ENCODE measurements around the gene PELI2. TPM values are rescaled to one million over a fixed set of nuclear protein-coding genes. Genes with fewer than 3 reads are reported as not detected.

PELI2 gene
- total RNA-seq, 4 donors from 2014 or later, result 8.2 to 27.0 (median 10.1) TPM

DNA sequence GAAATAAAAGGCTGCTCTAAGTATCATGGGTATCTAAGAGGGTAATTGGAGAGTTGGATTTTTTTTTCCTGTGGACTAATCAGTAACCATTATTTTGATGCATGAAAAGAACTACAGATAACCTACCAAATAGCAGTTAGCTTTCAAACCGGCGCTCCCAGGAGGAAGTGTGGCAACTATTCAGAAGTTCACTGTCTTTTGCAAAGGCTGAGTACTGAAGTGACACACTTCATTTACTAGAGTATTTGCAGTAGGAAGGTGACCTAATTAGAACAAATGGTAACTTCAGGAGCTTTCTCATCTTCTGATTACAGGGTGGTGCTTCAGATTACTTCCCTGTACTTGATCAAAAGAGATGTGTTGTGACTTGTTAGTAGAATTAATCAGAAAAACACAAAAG, 87.7 kb downstream of the PELI2 start:
- DNase-seq (ENCODE audit: low spot score), result no peak
- ATAC-seq (ENCODE audit: low FRiP score), result no peak
- TF ChIP-seq, protein P1, sequence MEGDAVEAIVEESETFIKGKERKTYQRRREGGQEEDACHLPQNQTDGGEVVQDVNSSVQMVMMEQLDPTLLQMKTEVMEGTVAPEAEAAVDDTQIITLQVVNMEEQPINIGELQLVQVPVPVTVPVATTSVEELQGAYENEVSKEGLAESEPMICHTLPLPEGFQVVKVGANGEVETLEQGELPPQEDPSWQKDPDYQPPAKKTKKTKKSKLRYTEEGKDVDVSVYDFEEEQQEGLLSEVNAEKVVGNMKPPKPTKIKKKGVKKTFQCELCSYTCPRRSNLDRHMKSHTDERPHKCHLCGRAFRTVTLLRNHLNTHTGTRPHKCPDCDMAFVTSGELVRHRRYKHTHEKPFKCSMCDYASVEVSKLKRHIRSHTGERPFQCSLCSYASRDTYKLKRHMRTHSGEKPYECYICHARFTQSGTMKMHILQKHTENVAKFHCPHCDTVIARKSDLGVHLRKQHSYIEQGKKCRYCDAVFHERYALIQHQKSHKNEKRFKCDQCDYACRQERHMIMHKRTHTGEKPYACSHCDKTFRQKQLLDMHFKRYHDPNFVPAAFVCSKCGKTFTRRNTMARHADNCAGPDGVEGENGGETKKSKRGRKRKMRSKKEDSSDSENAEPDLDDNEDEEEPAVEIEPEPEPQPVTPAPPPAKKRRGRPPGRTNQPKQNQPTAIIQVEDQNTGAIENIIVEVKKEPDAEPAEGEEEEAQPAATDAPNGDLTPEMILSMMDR (IDR thresholded peaks at IDR 0.05), result no peak

DNA sequence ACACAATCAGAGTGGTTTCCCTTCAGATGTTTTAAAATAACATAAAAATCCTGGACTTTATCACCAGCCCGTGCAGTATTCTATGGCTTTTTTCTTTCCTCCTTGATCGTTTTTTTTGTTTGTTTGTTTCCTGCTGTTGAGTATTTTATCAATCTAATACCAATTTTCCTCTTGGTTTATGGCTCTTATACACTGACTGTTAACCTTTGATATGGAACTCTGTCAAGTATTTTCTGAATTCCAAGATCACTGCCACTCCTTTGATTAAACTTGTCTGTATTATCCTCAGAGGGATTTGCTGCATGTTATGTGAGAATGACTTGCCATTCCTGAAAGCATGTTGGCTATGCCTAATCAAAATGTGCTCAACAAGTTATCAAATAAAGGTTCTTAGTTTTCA, 88.4 kb downstream of the PELI2 start:
- ATAC-seq (ENCODE audit: low FRiP score) (no peak), DNase-seq (ENCODE audit: low spot score) (no peak)
- TF ChIP-seq, protein P1 (IDR thresholded peaks at IDR 0.05), result no peak

DNA sequence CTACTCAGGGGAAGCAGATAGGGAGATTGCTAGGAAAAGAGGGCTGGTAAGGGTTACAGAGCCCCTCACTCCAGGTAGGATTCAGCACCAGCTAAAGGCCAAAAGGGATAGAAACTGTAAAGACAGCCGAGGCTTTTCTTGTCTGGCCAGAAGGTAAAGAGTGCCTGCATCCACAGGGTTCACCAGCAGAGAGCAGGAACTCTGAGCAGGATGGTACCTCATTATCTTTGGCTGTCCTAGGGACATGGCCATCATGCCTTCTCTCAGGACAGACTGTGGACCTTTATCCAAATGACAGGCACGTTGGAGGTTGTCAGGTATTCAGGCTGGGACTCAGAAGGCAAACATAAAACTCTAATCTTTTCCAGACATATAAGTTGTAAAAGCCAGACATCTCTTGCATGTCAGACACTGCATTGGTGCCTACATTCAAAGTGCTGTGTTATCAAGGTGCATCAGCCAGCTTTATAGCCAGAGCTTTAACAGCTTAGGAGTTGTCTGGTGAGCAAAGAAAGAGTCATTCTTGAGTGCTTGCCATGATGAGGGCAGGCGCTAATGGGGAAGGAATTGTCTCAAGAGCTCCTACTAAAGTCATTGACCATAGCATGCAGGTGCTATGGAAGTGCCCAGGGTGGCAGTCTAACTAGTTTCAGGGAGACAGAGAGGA, 89.5 kb downstream of the PELI2 start:
- no peak for DNase-seq (ENCODE audit: low spot score)
- no peak for ATAC-seq (ENCODE audit: low FRiP score)
- TF ChIP-seq, protein P1 (IDR thresholded peaks at IDR 0.05), result no peak

DNA sequence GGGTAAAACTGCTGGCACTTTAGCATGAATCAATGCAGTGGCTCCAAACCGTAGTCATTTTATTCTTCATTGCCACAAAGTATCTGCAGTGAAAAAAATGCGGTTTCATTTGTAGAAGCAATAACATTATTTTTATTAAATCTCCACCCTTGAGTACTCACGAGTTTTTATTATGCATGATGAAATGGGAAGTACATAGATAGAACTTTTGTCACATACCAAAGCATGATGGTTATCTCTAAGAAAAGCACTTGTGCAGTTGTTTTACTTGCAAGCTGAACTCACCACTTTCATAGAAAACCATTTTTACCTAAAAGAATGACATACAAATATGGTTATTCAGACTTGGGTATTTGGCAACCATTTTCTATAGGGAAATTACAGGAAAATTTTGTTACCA, 90.3 kb downstream of the PELI2 start:
- DNase-seq (ENCODE audit: low spot score), result no peak
- no peak for ATAC-seq (ENCODE audit: low FRiP score)
- TF ChIP-seq, protein P1 (IDR thresholded peaks at IDR 0.05), result no peak

DNA sequence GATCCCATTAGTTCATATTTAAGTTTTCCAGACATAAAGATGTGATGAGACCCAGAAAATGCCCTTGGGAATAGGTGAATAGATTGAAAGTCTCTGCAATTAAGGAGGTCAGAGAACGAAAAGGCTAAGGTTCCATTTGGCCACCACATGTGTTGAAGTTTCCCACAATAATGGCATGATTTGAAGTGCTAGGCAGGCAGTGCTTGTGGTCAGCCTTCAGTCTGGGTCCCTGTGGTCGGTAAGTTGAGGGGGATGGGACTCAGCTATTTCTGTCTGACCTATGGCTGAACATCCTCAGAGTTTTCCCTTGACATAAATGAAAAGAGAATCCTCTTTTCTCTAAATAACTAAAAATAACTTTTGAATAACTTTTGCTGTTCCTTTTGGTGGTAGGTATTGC, 92.4 kb downstream of the PELI2 start:
- DNase-seq (ENCODE audit: low spot score) (no peak), ATAC-seq (ENCODE audit: low FRiP score) (no peak)
- TF ChIP-seq, protein P1 (IDR thresholded peaks at IDR 0.05), result no peak

DNA sequence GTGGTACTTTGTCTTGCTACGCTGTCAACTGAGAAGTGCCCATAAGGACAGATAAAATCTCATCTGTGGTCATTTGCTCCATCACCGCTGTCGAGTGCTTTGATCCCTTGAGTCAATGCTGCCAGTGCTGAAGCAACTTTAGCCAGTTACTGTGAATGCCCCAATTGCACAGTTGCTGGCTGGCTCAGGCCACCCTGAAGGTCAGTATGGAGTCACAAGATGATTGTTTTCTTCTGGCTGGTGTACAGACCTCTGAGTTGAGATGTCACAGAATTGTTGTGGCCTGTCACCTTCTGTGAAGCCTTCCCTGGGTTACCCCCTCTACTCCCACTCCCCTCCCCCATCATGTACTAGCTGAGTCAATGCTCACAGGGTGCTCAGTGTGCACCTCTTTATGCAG, 92.9 kb downstream of the PELI2 start:
- no peak for DNase-seq (ENCODE audit: low spot score)
- ATAC-seq (ENCODE audit: low FRiP score), result no peak
- TF ChIP-seq, protein P1 (IDR thresholded peaks at IDR 0.05), result no peak

DNA sequence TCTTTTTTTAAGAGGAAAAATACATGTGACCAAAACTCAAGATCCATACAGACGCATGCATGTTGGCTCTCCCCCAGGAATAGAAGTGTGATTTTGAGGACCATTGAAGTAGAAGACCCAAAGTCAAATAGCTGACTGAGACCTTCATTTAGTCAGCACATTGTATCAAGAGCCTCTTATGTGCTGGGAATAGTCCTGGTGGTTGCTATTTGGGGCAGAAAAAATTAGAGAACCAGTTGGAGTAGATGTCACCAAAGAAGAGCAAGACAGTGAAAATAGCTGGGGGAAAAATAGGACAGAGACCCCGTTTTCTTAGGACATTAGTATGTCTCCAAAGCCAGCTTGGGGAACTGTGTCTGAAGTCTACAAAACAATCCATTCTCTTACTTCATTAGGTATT, 93.6 kb downstream of the PELI2 start:
- TF ChIP-seq, protein P1 (IDR thresholded peaks at IDR 0.05), result no peak
- DNase-seq (ENCODE audit: low spot score), result no peak
- ATAC-seq (ENCODE audit: low FRiP score), result no peak
